Ishikawa (cell line): ENCODE measurements around the gene DSCAML1.

Experiments
- CEBPB ChIP-seq: IDR thresholded peaks from 2 replicates; pipeline ENCODE4 v1.6.1; 2012
- CREB1 ChIP-seq: IDR thresholded peaks from 2 replicates; pipeline ENCODE4 v1.6.1; 2012; ENCODE audit warnings: low read depth
- EGR1 ChIP-seq: IDR thresholded peaks from 2 replicates; pipeline ENCODE4 v1.6.1; 2012
- EP300 ChIP-seq: IDR thresholded peaks from 2 replicates; pipeline ENCODE4 v1.6.1; 2012; ENCODE audit warnings: borderline replicate concordance
- FOXM1 ChIP-seq: IDR thresholded peaks from 2 replicates; pipeline ENCODE4 v1.6.1; 2012; ENCODE audit warnings: low read depth, borderline replicate concordance
- NFIC ChIP-seq: IDR thresholded peaks from 2 replicates; pipeline ENCODE4 v1.6.1; 2012
- RAD21 ChIP-seq: IDR thresholded peaks from 2 replicates; pipeline ENCODE4 v1.6.1; 2012; ENCODE audit warnings: low read depth
- TAF1 ChIP-seq: IDR thresholded peaks from 2 replicates; pipeline ENCODE4 v1.6.1; 2012; ENCODE audit warnings: low read depth, mild to moderate bottlenecking
- TCF12 ChIP-seq: IDR thresholded peaks from 2 replicates; pipeline ENCODE4 v1.6.1; 2012; ENCODE audit warnings: low read depth
- TEAD4 ChIP-seq: IDR thresholded peaks from 2 replicates; pipeline ENCODE4 v1.6.1; 2012
- YY1 ChIP-seq: IDR thresholded peaks from 2 replicates; pipeline ENCODE4 v1.6.1; 2012; ENCODE audit warnings: low read depth
- ZBTB7A ChIP-seq: IDR thresholded peaks from 2 replicates; pipeline ENCODE4 v1.6.1; 2012; ENCODE audit warnings: low read depth
- TF ChIP-seq, protein P1 (sequence below): IDR thresholded peaks from 2 replicates; pipeline ENCODE4 v1.6.1; 2012
- TF ChIP-seq, protein P2 (sequence below): IDR thresholded peaks from 2 replicates; pipeline ENCODE4 v1.6.1; 2012
- TF ChIP-seq, protein P3 (sequence below): IDR thresholded peaks from 2 replicates; pipeline ENCODE4 v1.6.1; 2012; ENCODE audit warnings: low read depth, mild to moderate bottlenecking

Gene DSCAML1

DNA sequence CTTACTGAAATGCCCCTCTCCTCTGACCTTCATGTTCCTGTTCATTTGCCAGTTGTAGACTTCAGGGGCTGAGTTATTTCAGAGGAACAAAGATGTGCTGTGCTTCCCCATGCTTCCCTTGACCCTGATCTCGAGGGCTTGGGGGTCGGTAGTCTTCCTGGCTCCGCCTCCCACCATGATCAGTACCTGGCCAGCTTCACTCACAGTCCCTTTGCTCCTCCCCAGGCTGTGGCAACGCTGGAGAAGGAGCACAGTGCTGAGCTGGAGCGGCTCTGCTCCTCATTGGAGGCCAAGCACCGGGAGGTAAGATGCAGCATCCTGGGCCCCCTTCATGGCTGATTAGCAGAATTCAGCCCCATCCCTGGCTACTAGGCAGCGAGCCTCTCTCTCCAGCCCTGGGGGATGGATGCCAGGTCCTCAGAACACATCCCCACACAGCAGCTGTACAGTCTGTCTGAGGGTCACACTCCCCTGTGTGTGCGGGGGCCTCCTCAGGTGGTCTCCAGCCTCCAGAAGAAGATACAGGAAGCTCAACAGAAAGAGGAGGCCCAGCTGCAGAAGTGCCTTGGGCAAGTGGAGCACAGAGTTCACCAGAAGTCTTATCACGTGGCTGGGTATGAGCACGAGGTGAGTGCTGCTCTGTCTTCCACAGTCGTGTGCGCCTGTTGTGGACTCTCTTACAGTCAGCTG is 404.9 kb downstream of the DSCAML1 start:
- TF ChIP-seq, protein P1, sequence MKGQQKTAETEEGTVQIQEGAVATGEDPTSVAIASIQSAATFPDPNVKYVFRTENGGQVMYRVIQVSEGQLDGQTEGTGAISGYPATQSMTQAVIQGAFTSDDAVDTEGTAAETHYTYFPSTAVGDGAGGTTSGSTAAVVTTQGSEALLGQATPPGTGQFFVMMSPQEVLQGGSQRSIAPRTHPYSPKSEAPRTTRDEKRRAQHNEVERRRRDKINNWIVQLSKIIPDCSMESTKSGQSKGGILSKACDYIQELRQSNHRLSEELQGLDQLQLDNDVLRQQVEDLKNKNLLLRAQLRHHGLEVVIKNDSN: no peak

DNA sequence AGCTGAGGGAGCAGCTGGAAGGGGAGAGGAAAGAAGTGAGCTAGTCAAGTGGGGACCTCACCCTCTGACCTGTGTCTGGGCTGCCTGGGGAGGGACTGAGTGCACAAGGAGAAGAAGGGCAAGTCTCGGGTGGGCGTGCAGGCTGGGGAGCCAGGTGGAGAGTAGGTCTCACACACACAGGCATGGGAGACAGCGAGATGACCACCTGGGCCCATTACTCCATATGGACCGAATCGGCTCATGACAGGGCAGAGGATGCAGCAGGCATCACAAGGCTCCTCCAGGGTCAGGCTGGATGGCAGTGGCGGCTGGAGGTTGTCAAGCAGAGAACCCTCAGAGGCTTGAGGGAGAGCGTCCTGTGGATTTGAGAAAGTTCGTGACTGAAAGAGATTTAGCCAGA is 405.8 kb downstream of the DSCAML1 start:
- TF ChIP-seq TCF12 (no peak), EGR1 (no peak), EP300 (no peak), NFIC (no peak), CEBPB (no peak), ZBTB7A (no peak), FOXM1 (no peak)
- TF ChIP-seq, protein P1: no peak
- TF ChIP-seq, protein P2, sequence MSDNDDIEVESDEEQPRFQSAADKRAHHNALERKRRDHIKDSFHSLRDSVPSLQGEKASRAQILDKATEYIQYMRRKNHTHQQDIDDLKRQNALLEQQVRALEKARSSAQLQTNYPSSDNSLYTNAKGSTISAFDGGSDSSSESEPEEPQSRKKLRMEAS: no peak

DNA sequence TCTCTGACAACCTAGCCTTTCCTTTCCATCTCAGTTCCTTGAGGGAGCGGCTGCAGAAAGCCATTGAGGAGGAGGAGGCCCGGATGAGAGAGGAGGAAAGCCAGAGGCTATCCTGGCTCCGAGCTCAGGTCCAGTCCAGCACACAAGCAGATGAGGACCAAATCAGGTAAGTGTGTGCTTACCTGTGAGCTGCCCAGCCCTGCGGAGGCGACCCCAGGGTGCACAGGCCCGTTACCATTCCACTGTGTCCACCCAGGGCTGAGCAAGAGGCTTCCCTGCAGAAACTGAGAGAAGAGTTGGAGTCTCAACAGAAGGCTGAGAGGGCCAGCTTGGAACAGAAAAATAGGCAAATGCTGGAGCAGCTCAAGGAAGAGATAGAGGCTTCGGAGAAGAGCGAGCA is 406.3 kb downstream of the DSCAML1 start:
- no peak for TF ChIP-seq NFIC
- TF ChIP-seq, protein P2: no peak
- TF ChIP-seq CEBPB: no peak
- no peak for TF ChIP-seq TAF1
- TF ChIP-seq TEAD4: no peak
- TF ChIP-seq, protein P3, sequence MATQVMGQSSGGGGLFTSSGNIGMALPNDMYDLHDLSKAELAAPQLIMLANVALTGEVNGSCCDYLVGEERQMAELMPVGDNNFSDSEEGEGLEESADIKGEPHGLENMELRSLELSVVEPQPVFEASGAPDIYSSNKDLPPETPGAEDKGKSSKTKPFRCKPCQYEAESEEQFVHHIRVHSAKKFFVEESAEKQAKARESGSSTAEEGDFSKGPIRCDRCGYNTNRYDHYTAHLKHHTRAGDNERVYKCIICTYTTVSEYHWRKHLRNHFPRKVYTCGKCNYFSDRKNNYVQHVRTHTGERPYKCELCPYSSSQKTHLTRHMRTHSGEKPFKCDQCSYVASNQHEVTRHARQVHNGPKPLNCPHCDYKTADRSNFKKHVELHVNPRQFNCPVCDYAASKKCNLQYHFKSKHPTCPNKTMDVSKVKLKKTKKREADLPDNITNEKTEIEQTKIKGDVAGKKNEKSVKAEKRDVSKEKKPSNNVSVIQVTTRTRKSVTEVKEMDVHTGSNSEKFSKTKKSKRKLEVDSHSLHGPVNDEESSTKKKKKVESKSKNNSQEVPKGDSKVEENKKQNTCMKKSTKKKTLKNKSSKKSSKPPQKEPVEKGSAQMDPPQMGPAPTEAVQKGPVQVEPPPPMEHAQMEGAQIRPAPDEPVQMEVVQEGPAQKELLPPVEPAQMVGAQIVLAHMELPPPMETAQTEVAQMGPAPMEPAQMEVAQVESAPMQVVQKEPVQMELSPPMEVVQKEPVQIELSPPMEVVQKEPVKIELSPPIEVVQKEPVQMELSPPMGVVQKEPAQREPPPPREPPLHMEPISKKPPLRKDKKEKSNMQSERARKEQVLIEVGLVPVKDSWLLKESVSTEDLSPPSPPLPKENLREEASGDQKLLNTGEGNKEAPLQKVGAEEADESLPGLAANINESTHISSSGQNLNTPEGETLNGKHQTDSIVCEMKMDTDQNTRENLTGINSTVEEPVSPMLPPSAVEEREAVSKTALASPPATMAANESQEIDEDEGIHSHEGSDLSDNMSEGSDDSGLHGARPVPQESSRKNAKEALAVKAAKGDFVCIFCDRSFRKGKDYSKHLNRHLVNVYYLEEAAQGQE: no peak
- TF ChIP-seq RAD21: no peak
- no peak for TF ChIP-seq CREB1
- TF ChIP-seq TCF12: no peak
- TF ChIP-seq, protein P1: no peak
- TF ChIP-seq YY1: no peak
- no peak for TF ChIP-seq FOXM1
- no peak for TF ChIP-seq EGR1
- no peak for TF ChIP-seq EP300

DNA sequence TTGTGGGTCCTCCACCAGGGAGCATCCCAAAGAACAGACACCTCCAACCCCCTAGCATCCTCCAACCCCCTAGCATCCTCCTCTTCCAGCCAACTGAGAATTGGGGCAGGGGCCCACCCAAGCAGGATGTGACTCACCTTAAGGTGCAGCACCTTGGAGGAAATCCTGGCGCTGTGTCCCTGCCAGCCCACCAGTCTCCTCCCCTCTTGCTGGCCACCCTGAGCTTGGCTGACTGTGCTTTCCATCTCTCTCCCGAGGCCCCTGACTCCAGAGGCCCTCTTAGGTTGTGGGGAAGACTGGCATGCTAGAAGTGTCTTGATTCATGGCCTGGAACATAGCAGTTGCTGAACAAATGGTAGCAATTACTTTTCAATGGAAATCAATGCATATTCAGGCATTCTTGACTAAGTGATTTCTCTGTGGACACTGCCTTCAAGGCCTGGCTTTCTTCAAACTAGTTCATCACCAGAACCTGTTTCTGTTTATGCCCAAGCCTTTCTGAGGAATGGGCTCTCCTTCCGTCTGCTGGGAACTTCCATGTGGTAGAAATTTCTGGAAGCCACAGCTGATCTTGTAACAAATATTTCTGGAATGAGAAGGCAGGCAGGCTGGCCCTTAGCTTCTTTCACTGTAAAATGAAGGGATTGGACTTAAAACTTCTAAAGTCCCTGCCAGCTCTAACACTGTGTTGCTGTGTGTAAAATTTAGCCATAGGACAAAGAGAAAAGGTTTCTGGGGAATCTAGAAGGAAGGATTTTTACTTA is 408.8 kb downstream of the DSCAML1 start:
- TF ChIP-seq, protein P1: no peak
- TF ChIP-seq CREB1: no peak
- no peak for TF ChIP-seq EGR1

DNA sequence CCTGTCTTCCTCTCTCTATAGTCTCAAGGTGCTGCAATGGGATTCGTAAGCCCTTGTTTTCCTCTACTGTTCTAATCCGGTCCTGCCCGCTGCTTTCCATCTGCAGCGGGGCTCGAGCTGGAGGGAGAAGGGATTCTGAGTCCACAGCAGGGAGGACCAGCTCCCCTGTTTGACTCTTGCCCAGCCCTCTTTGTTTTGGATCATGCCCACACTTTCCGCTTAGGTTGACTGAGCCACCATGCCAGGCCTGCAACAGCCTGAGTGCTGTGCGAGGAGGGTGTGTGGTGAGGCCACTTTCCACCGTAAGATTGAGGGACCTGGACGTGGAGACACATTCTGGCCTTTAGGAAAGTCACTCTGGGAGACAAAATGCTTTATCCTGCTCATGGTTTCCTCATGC is 411.1 kb downstream of the DSCAML1 start:
- TF ChIP-seq ZBTB7A (no peak), FOXM1 (no peak), CEBPB (no peak), TCF12 (no peak), EP300 (no peak), YY1 (no peak), RAD21 (no peak), NFIC (no peak), EGR1 (no peak), TAF1 (no peak)
- TF ChIP-seq, protein P3: no peak
- TF ChIP-seq, protein P1: no peak
- TF ChIP-seq, protein P2: no peak
